NCI-H345 treated with DMSO at 0.1 percent for 48 hours (cell line): Measurements from ENCODE around the gene C17orf107.
"Not testable (repeated sequence)": the region's sequence is repeated elsewhere in the genome, so short reads cannot be mapped to it uniquely, and the experiment has no call there.

Experiments
- DNase-seq: peaks from one replicate; lab custom pipeline; 2025; ENCODE audit not compliant: unreplicated experiment; lab: John Stamatoyannopoulos, UW

The C17orf107 gene

DNA sequence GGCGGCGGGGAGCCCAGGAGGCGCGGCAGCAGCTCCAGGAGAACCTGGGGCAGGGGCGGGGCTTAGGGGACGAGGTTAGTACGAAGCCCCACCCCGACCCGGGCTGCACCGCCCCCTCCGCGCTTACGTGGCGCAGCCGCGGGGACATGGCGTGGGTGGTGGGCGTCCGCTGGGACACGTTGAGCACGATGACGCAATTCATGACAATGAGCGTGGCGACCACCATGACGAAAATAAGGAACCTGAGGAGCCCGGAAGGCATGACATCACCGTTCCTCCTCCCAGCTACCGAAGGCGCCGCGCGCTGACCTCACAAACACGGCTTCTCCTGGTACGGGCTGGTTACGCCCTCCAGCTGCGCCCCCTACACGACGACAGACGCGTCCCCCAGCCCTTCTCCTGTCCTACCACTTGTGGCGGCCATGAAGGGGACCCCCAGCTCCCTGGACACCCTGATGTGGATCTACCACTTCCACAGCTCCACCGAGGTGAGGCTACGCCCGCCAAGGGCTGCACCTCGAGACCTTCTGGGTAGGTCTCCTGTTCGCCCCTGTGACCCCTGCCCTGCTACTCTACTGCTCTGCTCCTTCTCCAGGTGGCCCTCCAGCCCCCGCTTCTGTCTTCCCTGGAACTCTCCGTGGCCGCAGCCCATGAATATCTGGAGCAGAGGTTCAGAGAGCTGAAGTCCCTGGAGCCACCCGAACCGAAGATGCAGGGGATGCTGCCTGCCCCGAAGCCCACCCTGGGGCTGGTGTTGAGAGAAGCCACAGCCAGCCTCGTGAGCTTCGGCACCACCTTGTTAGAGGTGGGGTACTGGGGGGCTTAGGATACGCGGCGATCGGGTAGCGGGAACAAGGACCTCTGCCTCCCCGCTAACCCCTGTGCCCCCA, at the start of gene C17orf107:
TSS of gene C17orf107 (plus strand) at position 196 of the 890 bp plus-strand sequence. CDS start at position 423, 227 bp downstream.
- no peak for DNase-seq

DNA sequence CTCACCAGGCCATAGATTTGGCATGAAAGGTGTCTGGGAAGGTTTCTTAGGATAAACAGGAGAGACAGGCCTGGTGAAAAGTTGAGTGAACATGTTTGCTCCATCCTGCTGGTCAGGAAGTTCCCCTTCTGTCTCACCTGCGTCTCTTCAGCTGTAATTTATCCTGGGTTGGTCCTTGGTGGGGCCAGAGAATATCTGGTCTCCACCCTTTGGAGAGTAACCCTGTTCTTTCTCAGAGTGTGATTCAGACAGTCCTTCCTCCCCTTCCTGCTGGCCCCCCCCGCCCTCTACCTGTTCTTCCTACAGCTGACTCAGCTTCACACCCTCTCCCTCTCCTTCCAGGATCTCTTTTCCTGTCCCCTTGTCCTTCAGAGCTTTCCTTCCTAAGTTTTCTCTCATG, 49.1 kb upstream of the C17orf107 start:
- no peak for DNase-seq

- DNase-seq = no peak
Measured at GRCh38 chr17:4851084-4851483, 48.3 kb upstream of the C17orf107 start.

DNA sequence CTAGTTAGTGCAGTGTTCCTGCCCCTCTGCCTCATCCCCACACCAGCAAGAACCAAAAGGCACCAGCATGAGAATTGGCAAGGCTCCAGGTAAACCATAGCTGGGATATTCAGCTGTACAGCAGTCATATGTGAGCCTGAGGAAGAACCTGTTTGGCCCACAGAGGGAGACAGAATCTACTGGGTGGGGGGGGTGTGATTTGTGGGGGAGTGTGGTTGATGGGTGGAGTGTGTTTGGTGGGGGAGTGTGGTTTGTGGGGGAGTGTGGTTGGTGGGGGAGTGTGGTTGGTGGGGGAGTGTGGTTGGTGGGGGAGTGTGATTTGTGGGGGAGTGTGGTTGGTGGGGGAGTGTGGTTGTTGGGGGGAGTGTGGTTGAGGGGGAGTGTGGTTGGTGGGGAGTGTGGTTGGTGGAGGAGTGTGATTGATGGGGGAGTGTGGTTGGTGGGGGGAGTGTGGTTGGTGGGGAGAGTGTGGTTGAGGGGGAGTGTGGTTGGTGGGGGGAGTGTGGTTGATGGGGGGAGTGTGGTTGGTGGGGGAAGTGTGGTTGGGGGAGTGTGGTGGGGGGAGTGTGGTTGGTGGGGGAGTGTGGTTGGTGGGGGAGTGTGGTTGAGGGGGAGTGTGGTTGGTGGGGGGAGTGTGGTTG, 46.6 kb upstream of the C17orf107 start:
- no peak for DNase-seq

DNA sequence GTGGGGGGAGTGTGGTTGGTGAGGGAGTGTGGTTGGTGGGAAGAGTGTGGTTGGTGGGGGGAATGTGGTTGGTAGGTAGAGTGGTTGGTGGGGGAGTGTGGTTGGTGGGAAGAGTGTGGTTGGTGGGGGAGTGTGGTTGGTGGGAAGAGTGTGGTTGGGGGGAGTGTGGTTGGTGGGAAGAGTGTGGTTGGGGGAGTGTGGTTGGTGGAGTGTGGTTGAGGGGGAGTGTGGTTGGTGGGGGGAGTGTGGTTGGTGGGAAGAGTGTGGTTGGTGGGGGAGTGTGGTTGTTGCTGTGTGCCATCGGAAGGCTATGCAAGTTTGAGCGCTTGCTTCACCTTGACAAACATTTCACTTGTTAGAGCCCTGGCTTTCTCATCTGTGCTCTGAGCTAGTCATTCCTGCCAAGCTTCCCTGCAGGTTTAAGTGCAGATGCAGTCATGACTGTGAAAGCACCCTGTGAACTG, 46.1 kb upstream of the C17orf107 start:
- no peak for DNase-seq

GRCh38 chr17:4854111-4854681, 45.1 kb upstream of the C17orf107 start:
- DNase-seq = no peak

- DNase-seq = no peak
Measured at GRCh38 chr17:4856271-4856936, 42.9 kb upstream of the C17orf107 start.

- DNase-seq = no peak
Measured at GRCh38 chr17:4856937-4857314, 42.4 kb upstream of the C17orf107 start.

DNA sequence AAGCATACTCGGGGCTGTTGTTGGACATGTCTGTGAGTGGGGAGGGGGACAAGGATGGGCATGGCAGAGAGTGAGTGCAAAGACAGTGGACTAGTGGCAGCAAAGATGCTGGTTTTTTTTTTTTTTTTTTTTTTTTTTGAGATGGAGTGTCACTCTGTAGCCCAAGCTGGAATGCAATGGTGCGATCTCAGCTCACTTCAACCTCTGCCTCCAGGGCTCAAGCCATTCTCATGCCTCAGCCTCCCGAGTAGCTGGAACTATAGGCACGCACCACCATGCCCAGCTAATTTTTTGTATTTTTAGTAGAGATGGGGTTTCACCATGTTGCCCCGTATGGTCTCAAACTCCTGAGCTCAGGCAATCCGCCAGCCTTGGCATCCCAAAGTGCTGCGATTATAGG, 42.0 kb upstream of the C17orf107 start:
- DNase-seq = not testable (repeated sequence)

GRCh38 chr17:4858068-4858881, 41.1 kb upstream of the C17orf107 start:
- no peak for DNase-seq

DNA sequence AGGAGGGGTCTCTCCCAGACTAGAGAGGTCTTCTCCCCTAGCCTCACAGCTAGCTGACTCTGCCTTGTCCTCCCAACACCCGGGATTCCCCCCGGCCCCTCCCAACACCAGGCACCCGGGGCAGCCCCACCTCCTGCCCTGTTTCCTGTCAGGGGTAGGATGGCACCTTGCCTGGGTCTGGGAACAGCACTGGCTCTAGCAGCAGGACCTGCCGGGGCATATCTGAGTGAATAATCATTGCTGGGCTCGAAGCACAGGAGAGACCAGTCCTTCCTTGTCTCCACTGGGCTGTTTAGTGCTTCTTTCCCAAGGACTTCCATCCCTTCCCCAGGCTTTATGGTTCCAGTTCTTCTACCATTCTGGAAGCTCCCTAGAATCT, 40.5 kb upstream of the C17orf107 start:
- DNase-seq = no peak

DNA sequence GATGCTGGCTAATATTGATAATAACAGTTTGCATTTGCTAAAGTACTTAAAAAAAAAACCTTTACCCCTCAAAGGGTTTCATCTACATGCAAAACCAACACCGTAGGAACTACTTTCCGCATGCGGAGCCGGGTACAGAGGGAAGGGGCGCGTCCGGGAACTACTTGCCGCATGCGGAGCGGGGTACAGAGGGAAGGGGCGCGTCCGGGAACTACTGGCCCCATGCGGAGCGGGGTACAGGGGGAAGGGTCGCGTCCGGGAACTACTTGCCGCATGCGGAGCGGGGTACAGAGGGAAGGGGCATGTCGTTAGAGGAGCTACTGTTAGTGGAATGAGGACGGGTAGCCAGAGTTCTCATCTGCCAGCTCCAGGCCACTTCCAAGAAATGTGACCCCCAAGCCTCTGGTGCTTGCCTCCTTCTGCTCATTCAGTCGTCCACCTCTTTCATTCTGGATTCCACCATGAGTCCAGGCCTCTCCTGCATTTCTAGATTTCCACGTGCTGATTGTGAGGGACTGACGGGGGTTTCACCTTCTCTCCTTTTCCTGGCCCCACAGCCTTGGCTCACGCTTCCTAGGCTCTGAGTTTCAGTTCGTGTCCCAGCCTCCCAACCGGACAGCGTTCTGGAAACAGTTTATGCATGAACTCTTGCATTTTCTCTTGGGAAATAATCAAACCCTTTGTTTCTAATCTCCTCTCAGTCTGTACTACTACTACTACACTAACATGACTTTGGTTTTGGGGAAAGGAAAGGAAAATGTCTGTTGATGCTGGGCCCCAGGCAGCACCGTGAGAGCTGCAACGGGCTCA, 39.3 kb upstream of the C17orf107 start:
- no peak for DNase-seq

DNA sequence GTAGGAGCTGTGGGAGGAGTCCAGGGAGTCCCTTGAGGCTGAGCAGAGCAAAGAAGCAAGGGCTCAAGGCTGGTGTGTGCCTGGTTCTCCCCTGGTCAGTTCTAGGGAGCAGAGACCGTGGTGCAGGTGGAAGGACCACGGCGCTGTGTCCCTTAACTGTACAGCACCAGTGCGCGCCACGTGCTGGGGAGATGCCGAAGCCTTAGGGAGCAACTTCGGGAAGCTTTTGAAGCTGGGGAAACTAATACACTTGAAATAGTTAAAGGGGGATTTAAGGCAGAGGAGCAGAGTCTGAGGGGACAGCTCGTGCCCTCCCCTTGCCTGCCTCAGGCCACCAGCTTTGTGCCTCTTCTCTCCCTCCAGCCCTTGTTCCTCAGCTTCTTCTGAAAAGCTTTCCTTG, 38.7 kb upstream of the C17orf107 start:
- no peak for DNase-seq

- no peak for DNase-seq
Measured at GRCh38 chr17:4861052-4861451, 38.3 kb upstream of the C17orf107 start.

DNA sequence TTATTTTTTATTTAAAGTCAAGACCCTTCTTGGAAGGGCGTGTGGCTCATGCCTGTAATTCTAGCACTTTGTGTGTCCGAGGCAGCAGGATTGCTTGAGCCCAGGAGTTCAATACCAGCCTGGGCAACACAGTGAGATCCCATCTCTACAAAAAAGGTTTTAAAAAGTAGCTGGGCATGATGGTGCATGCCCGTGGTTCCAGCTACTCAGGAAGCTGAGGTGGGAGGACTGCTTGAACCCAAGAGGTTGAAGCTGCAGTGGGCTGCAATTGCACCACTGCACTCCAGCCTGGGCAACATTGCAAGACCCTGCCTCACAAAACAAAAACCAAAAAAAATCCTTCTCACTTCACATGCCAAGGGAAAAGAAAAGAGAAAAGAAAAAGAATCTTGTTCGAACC, 36.6 kb upstream of the C17orf107 start:
- no peak for DNase-seq

GRCh38 chr17:4863321-4863720, 36.0 kb upstream of the C17orf107 start:
- DNase-seq = no peak

DNA sequence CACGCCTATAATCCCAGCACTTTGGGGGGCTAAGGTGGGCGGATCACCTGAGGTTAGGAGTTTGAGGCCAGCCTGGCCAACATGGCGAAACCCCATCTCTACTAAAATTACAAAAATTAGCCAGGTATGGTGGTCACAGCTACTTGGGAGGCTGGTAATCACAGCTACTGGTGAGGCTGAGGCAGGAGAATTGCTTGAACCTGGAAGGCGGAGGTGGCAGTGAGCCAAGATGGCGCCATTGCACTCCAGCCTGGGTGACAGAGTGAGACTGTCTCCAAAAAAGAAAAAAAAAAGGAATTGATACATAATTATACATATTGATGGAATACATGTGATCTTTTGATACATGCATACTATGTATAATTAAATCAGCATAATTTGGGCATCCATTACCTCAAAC, 31.8 kb upstream of the C17orf107 start:
- DNase-seq = not testable (repeated sequence)

DNA sequence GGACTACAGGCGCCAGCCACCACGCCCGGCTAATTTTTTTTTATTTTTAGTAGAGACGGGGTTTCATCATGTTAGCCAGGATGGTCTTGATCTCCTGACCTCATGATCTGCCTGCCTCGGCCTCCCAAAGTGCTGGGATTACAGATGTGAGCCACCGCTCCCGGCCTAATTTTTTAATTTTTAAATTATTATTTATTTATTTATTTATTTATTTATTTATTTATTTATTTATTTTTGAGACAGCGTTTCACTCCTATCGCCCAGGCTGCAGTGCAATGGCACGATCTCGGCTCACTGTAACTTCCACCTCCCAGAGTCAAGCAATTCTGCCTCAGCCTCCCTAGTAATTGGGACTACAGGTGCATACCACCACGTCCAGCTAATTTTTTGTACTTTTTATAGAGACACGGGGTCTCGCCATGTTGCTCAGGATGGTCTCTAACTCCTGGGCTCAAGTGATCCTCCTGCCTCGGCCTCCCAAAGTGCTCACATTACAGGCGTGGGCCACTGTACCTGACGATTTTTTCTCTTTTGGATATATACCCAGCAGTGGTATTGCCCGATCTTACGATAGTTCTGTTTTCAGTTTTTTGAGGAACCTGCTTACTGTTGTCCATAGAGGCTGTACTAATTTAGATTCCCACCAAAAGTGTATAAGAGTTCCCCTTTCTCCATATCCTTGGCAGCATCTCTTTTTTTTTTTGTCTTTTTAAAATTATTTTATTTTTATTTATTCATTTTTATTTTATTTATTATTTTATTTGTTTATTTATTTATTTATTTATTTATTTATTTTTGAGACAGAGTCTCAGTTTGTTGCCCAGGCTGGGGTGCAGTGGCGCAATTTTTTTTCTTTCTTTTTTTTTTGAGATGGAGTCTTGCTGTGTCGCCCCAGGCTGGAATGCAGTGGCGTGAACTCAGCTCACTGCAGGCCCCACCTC, 30.0 kb upstream of the C17orf107 start:
- not testable (repeated sequence) for DNase-seq

DNA sequence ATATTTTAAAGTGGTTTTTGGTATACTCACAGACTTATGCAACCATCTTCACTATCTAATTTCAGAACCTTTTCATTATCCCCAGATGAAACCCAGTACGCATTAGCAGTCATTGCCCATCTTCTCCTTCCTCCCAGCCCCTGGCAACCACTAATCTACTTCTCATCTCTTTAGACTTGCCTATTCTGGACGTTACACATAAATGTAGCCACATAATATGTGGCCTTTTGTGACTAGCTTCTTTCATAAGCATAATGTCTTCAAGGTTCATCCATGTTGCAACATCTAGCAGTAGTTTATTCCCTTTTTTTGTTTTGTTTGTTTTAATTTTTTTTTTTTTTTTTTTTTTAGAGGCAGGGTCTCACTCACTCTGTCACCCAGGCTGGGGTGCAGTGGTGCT, 28.5 kb upstream of the C17orf107 start:
- no peak for DNase-seq
